ENCODE data around the gene NPW. TPM values are rescaled to one million over a fixed set of nuclear protein-coding genes. Genes with fewer than 3 reads are reported as not detected.

NPW gene
- total and polyA plus RNA-seq, 9 of the 15 experiments (the other 6 are each of a cell fraction or from before 2014, with no cell fraction given) = 0.14 to 4.0 (median 2.6) TPM; not detected in 4

DNA sequence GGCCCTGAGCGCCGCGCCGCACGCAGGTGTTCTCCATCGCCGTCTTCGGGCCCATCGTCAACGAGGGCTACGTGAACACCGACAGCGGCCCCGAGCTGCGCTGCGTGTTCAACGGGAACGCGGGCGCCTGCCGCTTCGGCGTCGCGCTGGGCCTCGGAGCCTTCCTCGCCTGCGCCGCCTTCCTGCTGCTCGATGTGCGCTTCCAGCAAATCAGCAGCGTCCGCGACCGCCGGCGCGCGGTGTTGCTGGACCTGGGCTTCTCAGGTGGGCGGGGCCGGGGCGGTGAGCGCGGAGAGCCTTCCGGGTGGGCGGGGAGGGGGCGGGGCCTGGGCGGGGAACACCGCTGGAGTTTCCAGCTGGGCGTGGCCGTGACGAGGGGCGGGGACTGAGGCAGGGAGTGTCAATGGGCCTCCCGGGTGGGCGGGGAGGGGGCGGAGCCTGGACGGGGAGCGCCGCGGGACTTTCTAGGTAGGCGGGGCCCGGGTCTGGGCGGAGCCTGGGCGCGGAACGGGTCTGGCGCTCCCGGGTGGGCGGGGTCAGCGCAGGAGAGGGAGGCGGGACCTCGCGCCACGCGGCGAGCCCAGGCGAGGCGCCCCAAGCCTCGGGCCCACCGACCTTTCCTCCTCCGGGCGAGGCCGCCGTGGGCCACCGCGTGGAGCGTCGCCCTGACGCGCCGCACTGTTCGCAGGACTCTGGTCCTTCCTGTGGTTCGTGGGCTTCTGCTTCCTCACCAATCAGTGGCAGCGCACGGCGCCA, 27.5 kb upstream of the NPW start (continued):
- TF ChIP-seq CBX3 (IDR thresholded peaks at IDR 0.05; ENCODE audit: borderline replicate concordance in 1 of 2, low read length in 2 of 2) (peak in 1 of 2 experiments; percentile 62; a peak in 1 of 3 replicates), ELF2 (CRISPR knock-in tag; IDR thresholded peaks at IDR 0.05) (no peak; the same call in 1 of the 2 replicates), SIRT6 (IDR thresholded peaks at IDR 0.05; ENCODE audit: low read depth, low read length) (no peak), GATA2 (CRISPR knock-in tag; IDR thresholded peaks at IDR 0.05) (no peak), MTA2 (IDR thresholded peaks at IDR 0.05; ENCODE audit: low read depth) (no peak), MEF2A (IDR thresholded peaks at IDR 0.05; ENCODE audit: control insufficient read depth, low read depth, low read length) (no peak), BRD9 (IDR thresholded peaks at IDR 0.05; ENCODE audit: low read depth, partially characterized antibody) (no peak), E2F5 (CRISPR knock-in tag; IDR thresholded peaks at IDR 0.05) (peak; percentile 90), TCF15 (CRISPR knock-in tag; IDR thresholded peaks at IDR 0.05) (no peak), CBFB (CRISPR knock-in tag; IDR thresholded peaks at IDR 0.05) (no peak), CBX8 (IDR thresholded peaks at IDR 0.05; ENCODE audit: borderline replicate concordance, extremely low read depth, low read depth, low read length, poor library complexity, severe bottlenecking) (no peak), ZC3H11A (IDR thresholded peaks at IDR 0.05; ENCODE audit: low read depth, low read length) (no peak), MCM5 (IDR thresholded peaks at IDR 0.05; ENCODE audit: low read depth) (no peak), TAL1 (IDR thresholded peaks at IDR 0.05) (no peak), ZNF583 (CRISPR knock-in tag; IDR thresholded peaks at IDR 0.05) (no peak), ZEB2 (IDR thresholded peaks at IDR 0.05) (no peak), SAP30 (IDR thresholded peaks at IDR 0.05; ENCODE audit: borderline replicate concordance, insufficient read depth, low read depth, low read length, poor library complexity, severe bottlenecking) (no peak), FOSL1 (tag; conservative IDR thresholded peaks at IDR 0.05) (no peak), TRIM28 (IDR thresholded peaks at IDR 0.05) (no peak), PYGO2 (tag; IDR thresholded peaks at IDR 0.05) (no peak), ARID2 (IDR thresholded peaks at IDR 0.05) (no peak)
- TF ChIP-seq, protein P1, sequence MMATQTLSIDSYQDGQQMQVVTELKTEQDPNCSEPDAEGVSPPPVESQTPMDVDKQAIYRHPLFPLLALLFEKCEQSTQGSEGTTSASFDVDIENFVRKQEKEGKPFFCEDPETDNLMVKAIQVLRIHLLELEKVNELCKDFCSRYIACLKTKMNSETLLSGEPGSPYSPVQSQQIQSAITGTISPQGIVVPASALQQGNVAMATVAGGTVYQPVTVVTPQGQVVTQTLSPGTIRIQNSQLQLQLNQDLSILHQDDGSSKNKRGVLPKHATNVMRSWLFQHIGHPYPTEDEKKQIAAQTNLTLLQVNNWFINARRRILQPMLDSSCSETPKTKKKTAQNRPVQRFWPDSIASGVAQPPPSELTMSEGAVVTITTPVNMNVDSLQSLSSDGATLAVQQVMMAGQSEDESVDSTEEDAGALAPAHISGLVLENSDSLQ (IDR thresholded peaks at IDR 0.05) = no peak
- TF ChIP-seq, protein P2, sequence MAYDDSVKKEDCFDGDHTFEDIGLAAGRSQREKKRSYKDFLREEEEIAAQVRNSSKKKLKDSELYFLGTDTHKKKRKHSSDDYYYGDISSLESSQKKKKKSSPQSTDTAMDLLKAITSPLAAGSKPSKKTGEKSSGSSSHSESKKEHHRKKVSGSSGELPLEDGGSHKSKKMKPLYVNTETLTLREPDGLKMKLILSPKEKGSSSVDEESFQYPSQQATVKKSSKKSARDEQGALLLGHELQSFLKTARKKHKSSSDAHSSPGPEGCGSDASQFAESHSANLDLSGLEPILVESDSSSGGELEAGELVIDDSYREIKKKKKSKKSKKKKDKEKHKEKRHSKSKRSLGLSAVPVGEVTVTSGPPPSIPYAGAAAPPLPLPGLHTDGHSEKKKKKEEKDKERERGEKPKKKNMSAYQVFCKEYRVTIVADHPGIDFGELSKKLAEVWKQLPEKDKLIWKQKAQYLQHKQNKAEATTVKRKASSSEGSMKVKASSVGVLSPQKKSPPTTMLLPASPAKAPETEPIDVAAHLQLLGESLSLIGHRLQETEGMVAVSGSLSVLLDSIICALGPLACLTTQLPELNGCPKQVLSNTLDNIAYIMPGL (CRISPR knock-in tag; IDR thresholded peaks at IDR 0.05) = 0 out of 2 replicates have a peak, but pooled peaks have one; percentile 13
- TF ChIP-seq, protein P3, sequence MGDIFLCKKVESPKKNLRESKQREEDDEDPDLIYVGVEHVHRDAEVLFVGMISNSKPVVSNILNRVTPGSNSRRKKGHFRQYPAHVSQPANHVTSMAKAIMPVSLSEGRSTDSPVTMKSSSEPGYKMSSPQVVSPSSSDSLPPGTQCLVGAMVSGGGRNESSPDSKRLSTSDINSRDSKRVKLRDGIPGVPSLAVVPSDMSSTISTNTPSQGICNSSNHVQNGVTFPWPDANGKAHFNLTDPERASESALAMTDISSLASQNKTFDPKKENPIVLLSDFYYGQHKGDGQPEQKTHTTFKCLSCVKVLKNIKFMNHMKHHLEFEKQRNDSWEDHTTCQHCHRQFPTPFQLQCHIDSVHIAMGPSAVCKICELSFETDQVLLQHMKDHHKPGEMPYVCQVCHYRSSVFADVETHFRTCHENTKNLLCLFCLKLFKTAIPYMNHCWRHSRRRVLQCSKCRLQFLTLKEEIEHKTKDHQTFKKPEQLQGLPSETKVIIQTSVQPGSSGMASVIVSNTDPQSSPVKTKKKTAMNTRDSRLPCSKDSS (IDR thresholded peaks at IDR 0.05; ENCODE audit: low read depth, partially characterized antibody) = no peak

Measured in K562 (cell line).